Measurements from ENCODE around the gene HAND2.

HAND2 gene

GRCh38 chr4:173519111-173520101 is 10.6 kb downstream of the HAND2 start:
- no peak for DNase-seq (ENCODE audit: low read depth)

GRCh38 chr4:173518425-173519102 is 11.5 kb downstream of the HAND2 start:
- no peak for DNase-seq (ENCODE audit: low read depth)

DNA sequence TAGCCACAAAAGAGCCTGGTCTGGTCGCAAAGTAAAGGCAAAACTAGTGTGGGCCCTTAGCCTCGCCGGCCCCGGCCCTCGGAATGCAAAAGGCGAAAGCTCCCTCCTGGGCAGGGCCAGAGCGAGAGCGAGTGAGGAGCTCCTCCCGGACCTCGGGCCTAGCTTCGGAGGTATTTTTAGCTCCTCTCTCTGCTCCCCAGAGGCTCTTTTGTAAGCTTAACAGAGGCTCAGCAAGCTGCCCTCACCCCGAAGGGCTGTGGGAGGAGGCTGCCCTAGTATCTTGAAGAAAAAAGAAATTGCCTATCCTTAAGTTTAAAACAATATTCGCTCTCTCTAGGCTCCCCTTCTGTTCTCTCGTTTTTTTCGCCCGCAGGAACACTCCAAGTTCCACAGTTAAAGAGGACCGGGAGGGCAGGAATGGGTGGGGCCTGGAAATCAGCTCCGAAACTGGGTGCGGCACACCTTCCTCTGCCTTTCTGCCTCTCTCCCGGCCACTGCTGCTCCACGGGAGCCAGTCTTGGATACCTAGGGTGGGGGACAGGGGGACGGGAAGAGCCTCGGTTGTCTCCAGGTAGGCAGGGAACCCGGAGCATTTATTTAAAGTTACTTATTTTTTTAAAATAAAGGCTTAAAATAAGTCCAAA is 12.1 kb downstream of the HAND2 start:
- DNase-seq (ENCODE audit: low read depth), result no peak

DNA sequence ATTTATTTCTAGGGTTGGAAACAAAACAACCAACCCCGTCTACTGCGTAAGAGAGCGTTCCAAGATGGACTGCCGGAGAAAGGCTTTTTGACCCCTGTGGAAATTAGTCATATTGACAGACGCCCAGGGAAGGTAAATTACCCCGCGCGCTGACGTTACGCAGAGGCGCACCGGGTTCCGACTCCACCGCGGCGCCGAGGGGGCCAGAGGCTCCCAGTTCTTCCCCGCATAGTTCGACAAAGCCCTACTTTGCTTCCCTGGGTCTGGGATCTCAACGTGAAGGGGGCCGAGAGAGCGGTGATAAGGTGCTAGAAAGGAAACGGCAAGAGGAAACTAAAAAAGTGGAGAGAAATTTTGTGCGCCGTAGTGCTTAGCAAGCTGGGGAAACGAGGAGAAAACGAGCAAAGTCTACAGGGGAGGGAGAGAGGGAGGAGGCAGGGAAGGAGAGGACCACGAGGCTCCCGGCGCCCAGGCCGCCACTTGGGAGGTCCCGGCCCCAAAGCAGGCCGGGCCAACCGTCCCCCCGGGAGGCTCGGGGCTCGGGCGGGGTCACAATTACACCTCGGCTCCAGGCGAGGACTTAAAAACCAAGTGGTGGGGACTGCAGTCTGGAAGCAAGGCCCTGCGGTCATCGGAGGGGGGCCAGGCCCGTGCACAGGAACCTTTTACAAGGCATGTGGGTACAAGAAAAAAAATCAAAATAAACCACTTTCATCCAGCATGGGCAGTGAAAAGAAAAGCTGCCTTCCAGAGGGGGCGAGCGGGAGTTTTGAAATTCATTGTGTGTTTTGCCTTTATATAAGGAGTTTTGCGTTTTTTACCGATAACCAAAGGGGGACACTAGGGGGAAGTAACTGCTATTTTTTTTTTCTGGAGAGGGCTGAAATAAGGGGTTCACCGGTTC is 13.2 kb downstream of the HAND2 start:
- DNase-seq (ENCODE audit: low read depth), result no peak

DNA sequence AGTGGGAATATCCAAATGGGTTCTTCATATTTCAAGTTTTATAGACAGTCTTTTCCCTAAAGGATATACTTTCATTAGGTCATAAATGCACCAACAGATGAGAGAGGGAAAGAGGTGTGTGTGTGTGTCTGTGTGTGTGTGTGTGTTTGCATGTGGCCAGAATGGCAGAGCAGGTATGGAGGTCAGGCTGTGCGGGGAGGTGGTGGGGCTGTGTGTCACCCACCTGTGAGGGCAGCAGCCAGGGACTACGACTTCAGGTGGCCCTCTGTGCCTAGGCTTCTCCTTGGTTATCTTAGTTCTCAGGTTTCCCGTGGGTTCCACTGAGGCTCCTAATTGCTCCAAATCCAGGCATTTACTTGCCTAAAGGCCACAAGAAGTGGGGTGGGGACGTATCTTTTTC is 14.6 kb downstream of the HAND2 start:
- DNase-seq (ENCODE audit: low read depth), result no peak

DNA sequence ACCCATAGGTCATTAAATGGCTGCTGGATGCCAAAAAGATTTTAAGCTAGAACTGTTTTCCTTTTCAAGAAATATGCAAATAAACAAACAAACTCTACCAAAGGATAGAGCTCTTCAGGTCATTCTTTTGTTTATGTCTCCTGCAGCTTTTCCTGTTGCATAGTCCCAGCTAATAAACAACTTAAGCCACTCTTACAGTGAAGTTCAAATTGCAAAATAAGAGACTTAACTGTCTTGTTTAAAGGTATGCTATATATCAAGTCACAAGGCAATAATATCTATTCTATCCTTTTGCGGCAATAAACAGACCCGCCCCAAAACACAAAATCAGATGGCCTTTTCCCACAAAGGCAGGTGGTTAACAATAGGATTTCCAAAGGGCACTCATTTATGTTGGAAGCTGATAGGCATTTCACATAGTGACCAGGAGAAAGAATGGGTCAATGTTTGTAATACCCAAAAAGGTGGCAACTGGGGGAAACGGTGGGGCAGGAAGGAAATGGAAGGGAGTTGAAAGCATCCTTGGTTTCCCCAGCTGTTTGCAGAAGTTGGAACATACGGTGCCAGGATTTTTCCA is 15.3 kb downstream of the HAND2 start:
- DNase-seq (ENCODE audit: low read depth), result no peak

- no peak for DNase-seq (ENCODE audit: low read depth)
These were observed 16.4 kb downstream of the HAND2 start for GRCh38 chr4:173513651-173514050.

- no peak for DNase-seq (ENCODE audit: low read depth)
These were observed 18.2 kb downstream of the HAND2 start for GRCh38 chr4:173511787-173512361.

GRCh38 chr4:173509036-173510001 is 20.7 kb downstream of the HAND2 start:
- DNase-seq (ENCODE audit: low read depth), result no peak

- DNase-seq (ENCODE audit: low read depth), result no peak
These were observed 21.5 kb downstream of the HAND2 start for GRCh38 chr4:173508386-173509035.

DNA sequence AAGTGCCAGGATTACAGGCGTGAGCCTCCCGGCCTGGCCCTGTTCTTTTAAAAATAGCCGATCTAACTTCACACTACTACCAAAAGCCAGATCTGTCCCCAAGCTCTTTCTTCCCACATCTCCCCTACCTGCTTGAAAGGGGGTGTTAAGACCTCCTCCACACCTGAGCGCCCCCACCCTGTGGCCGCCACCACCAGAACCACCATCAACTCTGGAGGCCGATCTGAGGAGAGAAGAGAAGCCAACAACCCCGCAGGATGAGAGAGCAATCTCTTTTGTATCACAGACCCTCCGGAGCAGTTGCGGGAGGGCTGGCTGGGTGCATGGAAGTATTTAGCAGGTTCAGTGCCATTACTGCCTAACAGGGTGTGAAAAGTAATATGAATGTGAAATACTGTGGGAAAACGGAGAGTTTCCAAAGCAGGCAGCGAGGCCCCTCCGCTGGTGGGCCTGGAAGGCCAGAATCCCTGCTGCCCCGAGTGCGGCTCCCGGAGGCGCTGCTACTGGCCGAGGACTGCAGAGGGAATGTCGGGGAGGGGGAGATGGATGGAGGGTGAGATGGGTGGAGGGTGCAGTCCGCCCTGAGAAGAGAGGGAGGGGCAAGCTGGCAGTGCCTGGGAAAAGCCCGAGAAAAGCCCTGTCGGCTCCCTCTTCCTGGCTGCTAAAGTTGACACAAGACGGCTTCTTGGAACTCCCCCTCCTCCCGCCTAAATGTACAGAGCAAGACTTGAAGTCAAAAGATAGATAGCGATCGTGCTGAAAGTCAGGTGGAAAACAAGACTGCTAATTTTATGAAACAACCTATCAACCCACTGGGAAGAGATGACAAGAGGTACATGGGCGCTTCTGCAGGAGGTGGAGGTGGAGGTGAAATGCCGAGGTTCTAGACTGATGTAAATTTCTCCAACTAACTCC is 22.3 kb downstream of the HAND2 start:
- no peak for DNase-seq (ENCODE audit: low read depth)

GRCh38 chr4:173506597-173507211 is 23.3 kb downstream of the HAND2 start:
- DNase-seq (ENCODE audit: low read depth), result no peak

- DNase-seq (ENCODE audit: low read depth), result no peak
These were observed 24.0 kb downstream of the HAND2 start for GRCh38 chr4:173505924-173506518.

- DNase-seq (ENCODE audit: low read depth), result no peak
These were observed 25.9 kb downstream of the HAND2 start for GRCh38 chr4:173504181-173504503.

DNA sequence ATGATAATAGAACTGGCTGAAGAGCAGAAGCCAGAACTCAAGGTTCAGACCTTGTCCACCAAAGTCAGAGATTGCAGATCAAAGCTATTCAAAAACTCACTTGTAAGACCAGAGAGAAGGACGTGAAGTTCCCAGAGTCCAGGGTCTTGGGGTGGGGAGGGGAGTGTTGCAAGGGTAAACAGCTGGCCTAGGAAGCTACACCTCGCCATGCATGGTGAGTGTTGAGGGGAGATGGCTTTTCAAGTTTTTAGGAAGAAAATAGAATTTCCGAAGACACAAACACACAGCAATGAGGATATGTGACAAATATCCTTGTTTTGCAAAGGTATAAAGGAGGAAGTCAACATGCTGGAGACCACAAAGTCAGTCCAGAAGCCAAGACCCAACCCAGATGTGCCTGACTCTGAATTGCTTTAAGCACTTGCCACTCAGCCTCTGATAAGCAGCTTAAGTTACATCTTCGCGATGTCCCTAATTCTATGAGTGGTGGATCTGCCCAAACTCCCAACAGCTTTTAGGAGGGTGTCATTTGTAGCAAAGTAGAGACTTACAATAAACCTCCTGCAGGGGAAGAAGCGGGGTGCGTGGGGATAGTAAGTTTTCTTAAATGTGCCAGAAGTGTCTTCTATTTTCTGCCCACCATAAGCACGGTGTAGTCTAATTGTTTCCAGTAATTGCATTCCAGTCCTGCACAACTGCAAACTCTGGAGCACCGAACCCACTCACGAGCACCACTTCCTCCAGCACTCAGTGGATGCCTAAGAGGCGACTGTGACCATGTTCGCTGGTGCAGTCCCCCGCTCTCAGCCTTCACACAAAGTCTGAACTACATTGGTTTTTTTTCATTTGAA is 26.5 kb downstream of the HAND2 start:
- no peak for DNase-seq (ENCODE audit: low read depth)

- DNase-seq (ENCODE audit: low read depth), result no peak
These were observed 27.7 kb downstream of the HAND2 start for GRCh38 chr4:173502282-173502681.

All from HS-27A (cell line).